Activated T-cell treated with anti-CD3 and anti-CD28 coated beads for 4 hours (primary cell): Measurements from ENCODE around the gene DDR1.
A peak's percentile ranks its signal among the peaks of the same experiment; 100 is the strongest.
"Not testable (repeated sequence)": the region's sequence is repeated elsewhere in the genome, so short reads cannot be mapped to it uniquely, and the experiment has no call there.

Experiments
- DNase-seq: peaks from one replicate; pipeline ENCODE4 v3.0.0-alpha.2; 2020

DDR1 gene

DNA sequence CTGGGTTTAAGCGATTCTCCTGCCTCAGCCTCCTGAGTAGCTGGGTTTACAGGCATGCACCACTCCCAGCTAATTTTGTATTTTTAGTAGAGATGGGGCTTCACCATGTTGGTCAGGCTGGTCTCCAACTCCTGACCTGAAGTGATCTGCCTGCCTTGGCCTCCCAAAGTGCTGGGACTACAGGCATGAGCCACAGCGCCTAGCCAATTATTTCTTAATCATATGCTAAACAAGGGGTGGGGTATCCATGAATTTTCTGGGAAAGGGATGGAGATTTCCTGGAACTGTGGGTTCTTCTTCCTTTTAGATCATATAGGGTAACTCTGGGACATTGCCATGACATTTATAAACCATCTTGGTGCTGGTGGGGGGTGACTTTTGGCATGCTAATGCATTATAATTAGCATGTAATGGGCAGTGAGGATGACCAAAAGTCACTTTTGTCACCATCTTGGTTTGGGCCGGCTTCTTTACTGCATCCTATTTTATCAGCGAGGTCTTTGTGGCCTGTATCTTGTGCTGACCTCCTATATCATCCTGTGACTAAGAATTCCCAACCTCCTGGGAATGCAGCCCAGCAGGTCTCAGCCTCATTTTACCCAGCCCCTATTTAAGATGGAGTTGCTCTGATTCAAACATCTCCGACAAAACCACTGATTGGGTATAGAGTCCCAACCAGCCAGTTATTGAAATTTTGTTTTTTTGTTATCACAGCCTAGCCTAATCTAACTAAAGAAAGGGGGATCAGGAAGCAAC lies 29.9 kb upstream of the DDR1 start:
- DNase-seq = no peak

DNA sequence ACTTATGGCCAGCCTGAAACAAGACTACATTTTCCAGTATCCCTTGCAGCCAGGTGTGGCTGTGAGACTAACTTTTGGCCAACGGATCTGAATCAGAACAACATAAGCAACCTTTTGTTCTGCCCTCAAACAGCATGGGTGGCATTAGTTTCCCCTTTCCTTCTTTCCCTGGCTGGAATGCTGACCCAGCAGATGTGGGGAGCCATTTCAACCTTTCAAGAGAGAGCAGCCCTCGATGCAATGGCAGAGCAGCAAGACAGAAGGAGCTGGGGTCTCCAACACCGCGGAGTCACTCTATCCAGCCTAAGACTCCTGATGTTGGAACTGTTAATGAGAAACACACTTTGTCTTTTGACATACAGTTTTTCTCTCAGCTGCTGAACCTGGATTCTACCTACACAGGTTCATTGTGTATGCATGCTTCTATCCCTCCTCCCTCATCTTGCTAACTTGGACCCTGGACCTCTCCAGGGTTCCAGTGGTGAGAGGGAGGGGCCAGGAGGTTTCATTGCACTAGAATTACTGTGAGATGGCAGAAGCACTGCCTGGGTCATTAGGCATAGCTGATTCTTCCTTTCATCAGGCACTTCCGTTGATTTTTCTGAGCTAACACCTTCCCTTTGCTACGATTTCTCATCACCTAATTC lies 28.8 kb upstream of the DDR1 start:
- no peak for DNase-seq

DNA sequence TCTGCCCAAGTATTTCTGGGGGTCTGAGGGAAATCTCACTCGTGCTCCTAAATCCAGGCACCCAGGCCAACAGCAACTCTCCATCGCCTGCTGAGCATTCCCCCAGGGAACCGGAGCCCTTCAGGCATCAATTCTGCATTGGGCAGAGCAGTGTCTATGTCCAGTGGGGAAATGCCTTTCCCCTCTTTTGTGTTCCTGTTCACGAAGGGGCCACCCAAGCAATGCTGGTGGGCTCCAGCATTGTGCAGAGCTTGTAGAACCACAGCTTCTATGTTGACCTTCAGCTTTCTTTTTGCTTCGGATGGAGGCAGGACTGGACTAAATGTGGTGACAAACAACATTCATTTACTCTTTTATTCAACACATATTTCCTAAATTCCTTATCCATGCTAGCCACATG lies 27.2 kb upstream of the DDR1 start:
- DNase-seq = no peak

DNA sequence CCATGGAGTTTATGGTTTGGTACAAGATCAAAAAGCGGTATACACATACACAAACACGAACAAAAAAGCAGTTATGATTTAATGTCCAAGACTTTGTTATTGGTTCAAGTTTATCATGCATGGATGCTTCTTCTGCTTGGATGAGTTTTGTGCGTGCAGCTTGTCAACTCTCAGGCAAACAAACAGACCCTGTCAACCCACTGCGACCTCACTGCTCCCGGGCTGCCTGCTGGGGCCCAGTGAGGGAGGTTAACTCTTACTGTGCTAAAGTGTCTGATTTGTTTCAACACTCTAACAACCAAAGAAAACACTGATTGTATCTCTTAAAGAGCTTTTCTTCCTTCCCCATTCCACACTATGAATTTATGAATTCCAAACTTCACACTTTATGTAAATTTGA lies 26.8 kb upstream of the DDR1 start:
- DNase-seq = no peak

DNA sequence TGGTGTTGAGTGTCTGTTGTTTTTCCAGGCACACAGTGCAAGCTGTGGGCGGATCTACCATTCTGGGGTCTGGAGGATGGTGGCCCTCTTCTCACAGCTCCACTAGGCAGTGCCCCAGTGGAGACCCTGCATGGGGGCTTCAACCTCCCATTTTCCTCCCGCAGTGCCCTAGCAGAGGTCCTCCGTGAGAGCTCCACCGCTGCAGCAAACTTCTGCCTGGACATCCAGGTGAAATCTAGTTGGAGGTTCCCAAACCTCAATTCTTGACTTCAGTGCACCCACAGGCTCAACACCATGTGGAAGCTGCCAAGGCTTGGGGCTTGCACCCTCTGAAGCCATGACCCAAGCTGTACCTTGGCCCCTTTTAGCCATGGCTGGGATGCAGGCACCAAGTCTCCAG lies 24.6 kb upstream of the DDR1 start:
- not testable (repeated sequence) for DNase-seq

DNA sequence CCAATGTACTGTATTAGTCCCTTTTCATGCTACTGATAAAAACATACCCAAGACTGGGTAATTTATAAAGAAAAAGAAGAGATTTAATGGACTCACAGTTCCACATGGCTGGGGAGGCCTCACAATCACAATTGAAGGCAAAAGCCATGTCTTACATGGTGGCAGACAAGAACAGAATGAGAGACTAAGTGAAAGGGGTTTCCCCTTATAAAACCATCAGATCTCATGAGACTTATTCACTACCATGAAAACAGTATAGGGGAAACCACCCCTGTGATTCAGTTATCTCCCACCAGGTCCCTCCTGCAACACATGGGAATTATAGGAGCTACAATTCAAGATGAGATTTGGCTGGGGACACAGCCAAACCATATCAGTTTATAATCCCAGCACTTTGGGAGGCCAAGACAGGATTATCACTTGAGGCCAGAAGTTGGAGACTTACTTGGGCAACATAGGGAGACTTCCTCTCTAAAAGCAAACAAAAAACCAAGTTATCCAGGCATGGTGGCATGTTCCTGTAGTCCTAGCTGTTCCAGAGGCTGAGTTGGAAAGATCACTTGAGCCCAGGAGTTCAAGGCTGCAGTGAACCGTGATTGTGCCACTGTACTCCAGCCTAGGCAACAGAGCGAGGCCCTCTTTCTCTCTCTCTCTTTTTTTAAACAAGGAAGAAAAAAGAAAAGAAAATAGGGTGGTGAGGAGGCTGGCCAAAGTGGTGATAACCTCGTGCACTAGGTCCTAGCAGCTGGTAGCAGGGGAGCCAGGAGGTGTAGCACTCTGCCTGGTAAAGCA lies 22.9 kb upstream of the DDR1 start:
- no peak for DNase-seq

DNA sequence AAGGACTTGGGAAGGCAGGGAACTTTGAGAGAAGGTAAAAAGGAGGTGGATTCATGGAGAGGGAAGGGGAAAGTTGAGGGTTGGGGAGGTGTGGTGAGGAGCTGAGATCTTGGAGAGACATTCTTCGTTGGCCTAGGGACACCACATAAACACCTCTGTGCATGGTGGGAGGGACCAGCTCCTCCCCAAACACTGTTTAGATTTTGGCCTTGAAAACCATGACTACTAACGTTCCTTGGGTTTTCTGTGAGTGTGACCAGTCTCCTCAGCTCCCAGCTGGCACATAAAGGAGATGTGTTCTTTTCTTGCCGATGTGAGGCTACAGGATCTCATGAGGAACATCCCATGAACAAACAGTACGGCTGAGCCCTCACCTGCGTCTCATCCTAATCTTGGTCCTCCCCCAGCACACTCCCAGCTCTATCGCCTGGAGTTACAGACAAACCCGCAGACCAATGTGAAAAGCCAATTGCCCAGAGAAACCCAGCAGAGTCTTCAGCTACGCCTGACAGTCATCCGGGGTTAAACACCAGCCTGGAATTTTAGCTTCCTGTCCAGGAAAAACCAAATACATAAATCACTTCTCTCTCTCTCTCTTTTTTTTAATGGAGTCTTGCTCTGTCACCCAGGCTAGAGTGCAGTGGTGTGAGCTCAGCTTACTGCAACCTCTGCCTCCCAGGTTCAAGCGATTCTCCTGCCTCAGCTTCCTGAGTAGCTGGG lies 22.0 kb upstream of the DDR1 start:
- no peak for DNase-seq

DNA sequence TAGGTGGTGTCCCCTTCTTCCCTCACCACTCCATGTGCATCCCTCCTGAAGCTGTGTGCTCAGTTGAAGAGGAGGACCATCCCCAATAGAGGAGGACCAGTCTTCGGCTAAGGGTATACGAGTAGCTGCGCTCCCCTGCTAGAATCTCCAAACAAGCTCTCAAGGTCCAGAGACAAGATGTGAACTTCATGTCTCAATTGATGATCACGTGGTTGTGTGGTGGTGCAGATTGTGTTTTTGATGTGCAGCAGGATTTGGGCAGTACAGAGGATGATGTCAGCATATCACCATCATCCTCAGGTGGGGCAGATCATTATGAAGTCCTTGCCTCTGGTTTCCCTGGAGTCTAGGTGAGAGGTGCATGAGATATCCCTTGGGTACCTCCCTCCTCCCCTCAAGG lies 20.0 kb upstream of the DDR1 start:
- DNase-seq = no peak

DNA sequence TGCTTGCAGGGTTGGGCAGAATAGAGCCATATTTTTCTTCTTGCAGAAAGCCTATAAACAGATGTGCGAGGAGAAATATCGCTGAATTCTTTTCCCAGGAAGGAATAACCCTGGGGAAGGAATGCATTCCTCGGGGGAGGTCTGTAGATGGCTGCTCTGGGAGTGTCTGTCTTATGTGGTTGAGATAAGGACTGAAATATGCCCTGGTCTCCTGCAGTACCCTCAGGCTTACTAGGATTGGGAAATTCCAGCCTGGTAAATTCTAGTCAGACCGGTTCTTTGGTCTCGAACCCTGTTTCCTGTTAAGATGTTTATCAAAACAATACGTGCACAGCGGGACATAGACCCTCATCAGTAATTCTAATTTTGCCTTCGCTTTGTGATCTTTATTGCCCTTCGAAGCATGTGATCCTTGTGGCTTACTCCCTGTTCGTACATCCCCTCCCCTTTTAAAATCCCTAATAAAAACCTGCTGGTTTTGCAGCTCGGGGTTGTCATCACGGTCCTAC lies 15.0 kb upstream of the DDR1 start:
- DNase-seq = not testable (repeated sequence)

DNA sequence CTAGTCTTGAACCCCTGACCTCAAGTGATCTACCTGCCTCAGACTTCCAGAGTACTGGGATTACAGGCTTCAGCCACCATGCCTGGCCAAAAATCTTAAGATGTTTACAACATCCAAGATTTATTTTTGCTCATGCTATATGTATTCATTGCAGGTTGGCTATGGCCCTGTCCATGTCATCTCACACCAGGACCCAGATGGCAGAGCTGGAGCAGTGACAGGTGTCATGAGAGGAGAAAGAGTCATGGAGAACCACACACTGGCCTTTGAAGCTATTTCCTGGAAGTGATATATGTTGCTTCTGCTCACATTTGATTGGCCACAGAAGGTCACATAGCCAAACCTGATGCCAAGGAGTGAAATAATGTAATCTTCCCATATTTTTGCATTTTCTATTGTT lies 13.8 kb upstream of the DDR1 start:
- no peak for DNase-seq

DNA sequence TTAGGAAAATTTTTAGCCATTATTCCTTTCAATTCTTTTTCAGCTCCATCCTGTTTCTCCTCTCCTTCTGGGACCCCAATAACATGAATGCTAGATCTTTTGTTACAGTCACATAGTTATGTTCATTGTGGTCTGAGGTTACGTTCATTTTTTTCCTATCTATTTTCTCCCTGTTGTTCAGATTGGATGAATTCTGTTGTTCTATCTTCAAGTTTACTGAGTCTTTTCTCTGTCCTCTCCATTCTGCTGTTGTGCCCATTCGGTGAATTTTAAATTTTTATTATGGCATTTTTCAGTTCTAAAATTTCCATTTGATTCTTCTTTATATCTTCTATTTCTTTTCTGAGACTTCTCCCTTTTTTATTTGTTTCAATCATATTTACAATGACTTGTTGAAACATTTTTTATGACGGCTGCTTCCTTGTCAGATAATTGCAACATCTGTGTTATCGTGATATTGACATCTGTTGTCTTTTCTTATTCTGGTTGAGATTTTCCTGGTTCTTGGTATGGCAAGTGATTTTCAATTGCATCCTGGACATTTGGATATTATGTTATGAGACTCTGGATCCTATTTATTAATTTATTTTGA lies 12.6 kb upstream of the DDR1 start:
- no peak for DNase-seq

DNA sequence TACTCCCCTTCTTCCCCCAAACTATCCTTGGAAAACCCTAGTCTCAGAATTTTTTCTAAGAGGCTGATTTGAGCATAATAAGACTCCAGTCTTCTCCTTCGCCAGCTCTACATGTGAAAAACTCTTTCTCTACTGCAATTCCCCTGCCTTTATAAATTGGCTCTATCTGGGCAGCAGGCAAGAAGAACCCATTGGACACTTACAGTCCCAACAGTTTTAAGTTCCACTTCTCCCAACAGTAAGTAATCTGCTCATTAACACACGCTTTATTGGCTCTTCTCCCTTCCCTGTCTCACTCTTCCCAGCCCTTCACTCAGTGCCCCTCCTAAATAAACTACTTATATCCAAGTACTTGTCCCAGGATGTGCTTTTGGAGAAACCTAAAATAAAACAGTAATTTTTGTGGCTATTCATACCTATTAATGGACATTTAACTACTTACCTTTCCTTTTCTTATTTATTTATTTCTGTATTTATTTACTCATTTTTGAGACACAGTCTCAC lies 11.1 kb upstream of the DDR1 start:
- DNase-seq = no peak

DNA sequence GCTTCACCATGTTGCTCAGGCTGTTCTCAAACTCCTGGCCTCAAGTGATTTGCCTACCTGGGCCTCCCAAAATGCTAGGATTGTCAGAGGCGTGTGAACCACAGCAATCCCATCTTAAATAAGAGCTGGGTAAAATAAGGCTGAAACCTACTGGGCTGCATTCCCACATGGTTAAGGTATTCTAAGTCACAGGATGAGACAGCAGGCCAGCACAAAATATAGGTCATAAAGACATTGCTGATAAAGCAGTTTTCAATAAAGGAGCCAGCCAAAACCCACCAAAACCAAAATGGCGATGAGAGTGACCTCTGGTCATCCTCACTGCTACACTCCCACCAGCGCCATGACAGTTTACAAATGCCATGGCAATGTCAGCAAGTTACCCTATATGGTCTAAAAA lies 10.5 kb upstream of the DDR1 start:
- not testable (repeated sequence) for DNase-seq

DNA sequence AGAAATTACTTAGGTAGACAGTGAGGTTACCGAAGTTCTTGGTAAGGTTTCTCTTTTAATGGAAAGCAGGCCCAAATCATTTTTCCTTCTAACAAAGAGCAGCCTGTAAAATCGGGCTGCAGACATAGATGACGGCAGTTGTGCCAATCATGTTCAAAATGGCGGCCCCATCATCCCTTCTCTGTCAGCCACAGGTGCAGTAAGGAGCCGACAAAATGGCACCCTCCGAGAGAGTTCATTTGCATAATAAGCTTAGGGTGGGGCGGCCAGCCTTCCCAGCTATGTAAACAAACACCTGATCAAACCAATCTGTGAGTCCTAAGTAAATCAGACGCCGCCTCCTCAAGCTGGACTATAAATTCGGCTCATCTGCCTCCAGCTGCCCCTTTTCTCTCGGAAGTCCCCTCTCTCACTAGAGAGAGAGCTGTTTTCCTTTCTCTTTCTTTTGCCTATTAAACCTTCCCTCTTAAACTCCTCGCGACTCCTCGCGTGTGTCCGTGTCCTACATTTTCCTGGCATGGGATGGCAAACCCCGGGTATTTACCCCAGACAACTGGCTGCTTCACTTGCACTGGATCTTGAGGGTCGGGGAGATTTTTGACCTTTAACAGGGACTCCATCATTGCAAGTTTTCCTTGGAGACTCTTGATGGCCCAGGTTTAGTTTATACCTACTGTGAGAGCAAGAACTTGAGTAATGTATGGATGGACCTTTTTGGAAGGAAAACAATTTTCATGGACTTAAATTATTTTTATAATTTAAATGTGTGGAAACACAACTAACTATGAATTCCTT lies 8.9 kb upstream of the DDR1 start:
- no peak for DNase-seq

DNA sequence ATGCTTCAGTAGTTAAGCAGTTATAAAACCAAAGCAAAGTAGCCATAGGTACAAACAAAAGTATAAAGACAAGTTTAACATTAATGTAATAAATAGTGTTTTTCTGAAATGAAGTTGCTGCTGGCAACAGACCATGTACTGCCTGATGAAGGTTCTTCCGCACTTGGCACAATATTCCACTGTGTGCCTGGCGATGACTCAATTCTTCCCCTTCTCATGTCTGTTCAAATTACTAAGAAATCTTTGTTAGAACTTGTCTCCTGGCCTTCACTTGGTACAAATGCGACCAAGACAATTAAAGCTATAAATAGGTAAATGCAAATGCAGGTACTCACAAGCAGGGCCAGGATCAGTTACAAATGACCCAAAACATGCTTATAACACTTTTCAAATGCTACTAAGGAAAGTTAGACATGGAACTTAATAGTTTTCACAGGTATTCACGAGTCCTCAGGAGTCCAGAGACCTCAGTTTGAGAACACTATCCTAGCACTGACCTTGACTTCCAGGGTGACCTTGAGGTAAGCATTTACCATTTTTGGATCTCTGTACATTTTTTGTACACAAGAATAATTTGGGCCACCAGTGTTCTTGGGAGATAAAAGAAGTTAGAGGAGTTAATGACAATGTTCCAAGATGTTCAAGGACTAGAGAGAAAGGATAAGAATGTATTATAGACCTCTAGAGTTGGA lies 8.1 kb upstream of the DDR1 start:
- DNase-seq = no peak

DNA sequence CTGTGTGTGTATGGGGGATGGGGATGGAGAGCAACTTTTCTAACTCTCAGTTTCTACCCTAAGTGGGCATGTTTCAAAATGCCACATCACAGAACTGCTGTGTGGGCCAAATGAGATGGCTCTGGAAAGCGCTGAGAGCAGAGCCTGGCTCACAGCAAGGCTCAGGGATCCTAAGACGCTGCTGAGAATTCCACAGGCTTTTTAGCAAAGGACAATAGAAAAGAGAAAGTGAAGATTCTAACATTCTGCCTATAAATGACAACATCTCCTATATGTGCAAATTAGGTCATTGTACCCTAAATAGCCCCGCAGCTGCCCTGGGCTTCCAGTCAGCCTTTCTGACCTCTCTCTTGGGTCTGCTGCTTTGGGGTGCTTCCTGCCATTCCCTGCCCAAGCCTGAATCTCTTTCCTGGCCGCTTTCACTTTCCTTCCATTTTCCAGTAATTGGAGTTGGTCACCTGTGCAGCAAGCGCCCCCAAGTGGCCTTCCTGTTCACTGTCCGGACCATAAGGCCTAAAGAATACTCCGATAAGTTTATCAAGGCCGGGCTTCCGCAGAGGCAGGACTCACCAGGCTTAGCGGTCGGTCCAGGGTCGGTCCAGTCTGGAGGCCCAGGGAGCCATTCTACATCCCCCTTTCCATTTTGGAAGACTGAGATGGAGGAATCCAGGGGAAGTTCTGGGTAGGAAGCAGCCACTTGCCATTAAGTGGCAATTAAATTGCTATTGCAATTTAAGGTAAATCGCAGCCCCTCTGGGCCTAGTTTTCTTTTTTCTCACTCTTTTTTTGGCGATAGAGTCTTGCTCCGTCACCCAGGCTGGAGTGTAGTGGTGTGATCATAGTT lies 6.7 kb upstream of the DDR1 start:
- peak; percentile 69 for DNase-seq

DNA sequence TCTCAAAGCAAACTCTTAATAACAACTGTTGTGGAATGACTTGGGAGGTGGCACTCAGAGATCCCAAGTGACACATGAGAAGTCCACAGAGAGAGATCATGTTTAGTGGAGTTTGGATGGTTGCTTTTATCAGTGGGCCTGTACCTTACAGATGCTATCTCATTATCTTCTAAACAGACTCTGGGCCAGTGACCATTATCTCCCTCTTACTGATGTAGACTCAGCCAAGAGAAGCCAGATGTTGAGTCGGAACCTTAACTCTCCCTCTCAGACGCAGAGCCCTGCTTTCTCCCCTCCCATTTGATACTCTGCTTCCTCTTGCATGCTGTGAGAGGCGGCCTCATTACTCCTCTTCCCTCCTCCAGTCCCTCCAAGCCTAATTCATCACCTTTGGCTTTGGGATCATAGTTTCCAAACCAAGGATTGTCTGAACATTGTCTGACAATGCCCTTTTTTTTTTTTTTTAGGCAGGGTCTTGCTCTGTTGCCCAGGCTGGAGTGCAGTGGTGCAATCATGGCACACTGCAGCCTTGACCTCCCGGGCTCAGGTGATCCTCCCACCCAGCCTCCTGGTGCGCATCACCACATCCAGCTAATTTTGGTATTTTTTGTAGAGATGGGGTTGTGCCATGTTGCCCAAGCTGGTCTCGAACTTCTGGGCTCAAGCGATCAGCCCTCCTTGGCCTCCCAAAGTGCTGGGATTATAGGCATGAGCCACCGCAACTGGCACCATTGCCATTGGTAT lies 4.5 kb upstream of the DDR1 start:
- DNase-seq = no peak

DNA sequence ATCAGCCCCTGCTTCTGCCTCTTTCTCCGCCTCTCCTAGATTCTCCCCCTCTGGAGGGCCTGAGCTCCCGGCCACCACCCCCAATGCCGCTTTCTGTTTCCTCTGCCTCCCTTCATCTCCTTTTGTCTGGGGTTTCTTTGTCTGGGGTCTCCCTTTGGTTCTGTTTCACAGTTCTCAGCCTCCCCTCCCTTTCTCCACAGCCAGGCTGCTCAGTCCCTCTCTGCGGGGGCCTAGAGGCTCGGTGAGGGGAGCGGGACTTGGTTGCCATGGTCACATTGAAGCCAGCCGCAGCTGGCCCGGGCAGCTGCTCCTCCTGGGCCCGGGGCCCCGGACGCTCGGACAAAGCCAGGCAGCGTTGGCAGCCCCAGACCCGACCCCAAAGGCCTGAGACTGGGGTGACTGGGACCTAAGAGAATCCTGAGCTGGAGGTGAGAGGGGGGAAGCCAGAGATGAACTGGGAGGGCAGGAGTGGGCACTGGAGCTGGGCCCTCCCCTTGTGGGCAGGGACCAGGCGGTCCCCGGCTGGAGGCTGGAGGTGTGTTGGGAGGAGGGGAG lies 3.5 kb upstream of the DDR1 start:
- DNase-seq = no peak
